Gastrocnemius medialis (tissue), 4 donors: ENCODE measurements around the gene RAI1.

Experiments
- POLR2A ChIP-seq, 2 donors: fragments of 450-650 bp; IDR thresholded peaks; one replicate each; pipeline ENCODE4 v1.6.1; 2017; ENCODE audit warnings: antibody characterized with exemption in 2 of 2, mild to moderate bottlenecking in 2 of 2, moderate library complexity in 2 of 2
- TF ChIP-seq, protein P1 (sequence below), 5 experiments: fragments of 450-650 bp in 3 of 5; fragments of 200-600 bp in 2 of 5; sonication (generic) in 2 of 5; IDR thresholded peaks in 4 of 5; conservative IDR thresholded peaks in 1 of 5; 1 replicate in 4 of 5; 2 replicates in 1 of 5; pipeline ENCODE4 v1.5.1; 2016 to 2019; ENCODE audit warnings: antibody characterized with exemption in 5 of 5, mild to moderate bottlenecking in 3 of 5, moderate library complexity in 3 of 5

DNA sequence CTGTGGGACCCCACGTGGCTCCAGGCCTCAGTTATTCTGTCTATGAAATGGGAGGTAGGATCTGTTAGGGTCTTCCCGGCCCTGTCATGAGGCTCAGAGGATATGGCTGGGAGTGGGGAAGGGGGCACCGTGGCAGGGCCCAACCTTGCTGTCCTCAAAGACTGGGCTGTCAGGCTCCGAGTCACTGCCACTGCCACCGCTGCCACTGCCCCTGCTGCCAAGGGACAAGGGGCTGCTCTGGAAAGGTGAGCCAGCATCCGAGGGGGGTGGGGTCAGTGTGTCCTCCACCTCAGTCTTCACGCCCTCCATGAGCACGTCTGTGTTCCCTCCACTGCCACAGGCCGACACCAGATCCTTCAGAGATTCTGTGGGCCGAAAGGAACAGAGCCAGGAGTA, 136.3 kb downstream of the RAI1 start:
- TF ChIP-seq, protein P1, sequence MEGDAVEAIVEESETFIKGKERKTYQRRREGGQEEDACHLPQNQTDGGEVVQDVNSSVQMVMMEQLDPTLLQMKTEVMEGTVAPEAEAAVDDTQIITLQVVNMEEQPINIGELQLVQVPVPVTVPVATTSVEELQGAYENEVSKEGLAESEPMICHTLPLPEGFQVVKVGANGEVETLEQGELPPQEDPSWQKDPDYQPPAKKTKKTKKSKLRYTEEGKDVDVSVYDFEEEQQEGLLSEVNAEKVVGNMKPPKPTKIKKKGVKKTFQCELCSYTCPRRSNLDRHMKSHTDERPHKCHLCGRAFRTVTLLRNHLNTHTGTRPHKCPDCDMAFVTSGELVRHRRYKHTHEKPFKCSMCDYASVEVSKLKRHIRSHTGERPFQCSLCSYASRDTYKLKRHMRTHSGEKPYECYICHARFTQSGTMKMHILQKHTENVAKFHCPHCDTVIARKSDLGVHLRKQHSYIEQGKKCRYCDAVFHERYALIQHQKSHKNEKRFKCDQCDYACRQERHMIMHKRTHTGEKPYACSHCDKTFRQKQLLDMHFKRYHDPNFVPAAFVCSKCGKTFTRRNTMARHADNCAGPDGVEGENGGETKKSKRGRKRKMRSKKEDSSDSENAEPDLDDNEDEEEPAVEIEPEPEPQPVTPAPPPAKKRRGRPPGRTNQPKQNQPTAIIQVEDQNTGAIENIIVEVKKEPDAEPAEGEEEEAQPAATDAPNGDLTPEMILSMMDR (IDR thresholded peaks at IDR 0.05 in 4 of 5, conservative IDR thresholded peaks at IDR 0.05 in 1 of 5) = no peak
- no peak for TF ChIP-seq POLR2A (IDR thresholded peaks at IDR 0.05)
